Cardiac fibroblast (primary cell): ENCODE data around the gene SLC44A3.

Experiments
- DNase-seq, 2 donors: peaks; one replicate each; pipeline versions ENCODE4 v3.0.0 to v3.0.0-alpha.2; 2010; ENCODE audit warnings: low read depth in 2 of 2
- H3K4me3 ChIP-seq, 2 donors: replicated peaks in 1 of 2; 1 replicate in 1 of 2; 2 replicates in 1 of 2; pipeline ENCODE4 v1.5.1; 2011; ENCODE audit warnings: low read depth in 2 of 2, low read length in 2 of 2, mild to moderate bottlenecking in 2 of 2, moderate library complexity in 1 of 2
- TF ChIP-seq, protein P1 (sequence below): IDR thresholded peaks from one replicate; pipeline ENCODE4 v1.5.1; 2011; ENCODE audit warnings: low read depth, mild to moderate bottlenecking, low read length, inconsistent platforms

Gene SLC44A3

GRCh38 chr1:94819945-94820746 lies at the start of gene SLC44A3:
SLC44A3 (plus strand) TSS chr1:94820357; CDS start chr1:94820452, 95 bp downstream.
- TF ChIP-seq, protein P1, sequence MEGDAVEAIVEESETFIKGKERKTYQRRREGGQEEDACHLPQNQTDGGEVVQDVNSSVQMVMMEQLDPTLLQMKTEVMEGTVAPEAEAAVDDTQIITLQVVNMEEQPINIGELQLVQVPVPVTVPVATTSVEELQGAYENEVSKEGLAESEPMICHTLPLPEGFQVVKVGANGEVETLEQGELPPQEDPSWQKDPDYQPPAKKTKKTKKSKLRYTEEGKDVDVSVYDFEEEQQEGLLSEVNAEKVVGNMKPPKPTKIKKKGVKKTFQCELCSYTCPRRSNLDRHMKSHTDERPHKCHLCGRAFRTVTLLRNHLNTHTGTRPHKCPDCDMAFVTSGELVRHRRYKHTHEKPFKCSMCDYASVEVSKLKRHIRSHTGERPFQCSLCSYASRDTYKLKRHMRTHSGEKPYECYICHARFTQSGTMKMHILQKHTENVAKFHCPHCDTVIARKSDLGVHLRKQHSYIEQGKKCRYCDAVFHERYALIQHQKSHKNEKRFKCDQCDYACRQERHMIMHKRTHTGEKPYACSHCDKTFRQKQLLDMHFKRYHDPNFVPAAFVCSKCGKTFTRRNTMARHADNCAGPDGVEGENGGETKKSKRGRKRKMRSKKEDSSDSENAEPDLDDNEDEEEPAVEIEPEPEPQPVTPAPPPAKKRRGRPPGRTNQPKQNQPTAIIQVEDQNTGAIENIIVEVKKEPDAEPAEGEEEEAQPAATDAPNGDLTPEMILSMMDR, result peak; percentile 18
- peak within 1 kb of the TSS; percentile 72 to 74 for H3K4me3 ChIP-seq
- DNase-seq, result peak; percentile 28 to 63

GRCh38 chr1:94772230-94772641 lies 47.9 kb upstream of the SLC44A3 start:
- TF ChIP-seq, protein P1, result no peak
- no peak overlapping the region for H3K4me3 ChIP-seq
- DNase-seq, result peak; percentile 33 to 81

DNA sequence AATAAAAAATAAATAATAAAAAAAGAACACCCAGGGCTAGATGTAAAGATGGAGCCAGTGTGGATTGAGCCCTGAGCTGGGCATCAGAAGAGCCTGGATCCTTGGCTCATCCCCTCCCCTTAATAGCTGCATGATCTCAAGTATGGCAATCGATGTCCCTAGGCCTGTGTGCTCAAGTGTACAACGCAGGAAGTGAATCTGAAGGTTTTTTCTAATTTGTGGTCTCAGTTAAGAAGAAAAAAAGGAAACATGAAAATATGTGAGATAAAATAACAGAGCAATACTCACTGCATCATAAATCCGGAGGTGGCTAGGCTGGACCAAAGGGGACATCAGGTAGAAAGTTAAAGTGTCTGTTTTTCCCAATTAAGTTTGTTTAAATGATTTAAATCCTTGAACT lies 47.3 kb upstream of the SLC44A3 start:
- no peak for DNase-seq
- TF ChIP-seq, protein P1, result no peak
- H3K4me3 ChIP-seq, result no peak overlapping the region

GRCh38 chr1:94773296-94773809 lies 46.8 kb upstream of the SLC44A3 start:
- TF ChIP-seq, protein P1, result no peak
- DNase-seq, result peak in 1 of 2 donors; percentile 15
- no peak overlapping the region for H3K4me3 ChIP-seq

DNA sequence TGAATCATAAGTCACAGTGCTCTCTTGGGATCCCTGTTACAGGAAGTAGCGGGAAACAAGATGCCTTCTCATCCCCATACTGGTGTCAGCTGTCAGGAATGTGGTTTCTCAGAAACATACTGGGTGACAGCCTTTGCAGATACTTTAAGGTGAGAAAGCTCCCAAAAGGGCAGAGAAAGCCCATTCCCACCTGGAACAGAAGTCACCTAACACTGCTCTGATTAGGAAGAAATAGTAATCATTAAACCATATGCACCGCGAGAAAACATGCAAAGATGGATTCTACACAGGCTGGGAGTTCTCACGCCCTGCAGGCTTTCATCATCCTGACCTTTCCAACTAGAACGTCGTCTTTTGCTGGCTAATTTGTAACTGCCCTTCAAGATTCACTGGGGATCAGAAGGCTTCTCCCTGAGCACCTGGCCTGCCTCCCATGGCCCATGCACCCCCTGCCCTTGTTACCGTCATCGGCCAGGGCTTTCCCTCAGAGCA lies 46.2 kb upstream of the SLC44A3 start:
- TF ChIP-seq, protein P1, result no peak
- H3K4me3 ChIP-seq, result no peak overlapping the region
- DNase-seq, result peak; percentile 36 to 93

DNA sequence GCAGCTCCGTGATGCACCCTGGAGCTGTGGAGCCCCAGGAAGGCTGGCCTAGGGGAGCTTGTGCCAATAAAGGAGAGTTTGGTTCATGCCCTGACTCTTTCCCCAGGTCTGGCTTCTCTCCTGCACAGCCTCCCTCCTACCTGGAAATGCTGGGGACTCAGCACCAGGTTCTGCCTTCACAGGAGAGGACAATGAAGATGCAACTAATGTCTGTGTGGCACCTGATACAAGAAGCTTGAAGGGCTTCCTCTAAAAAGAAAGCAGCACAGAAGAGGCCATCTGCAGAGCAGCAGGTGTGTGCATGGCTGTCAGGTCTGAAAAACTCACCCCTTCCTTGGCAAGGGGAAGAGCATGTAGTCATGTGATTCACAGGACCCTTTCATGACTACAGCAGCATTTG lies 43.7 kb upstream of the SLC44A3 start:
- no peak for DNase-seq
- TF ChIP-seq, protein P1, result no peak
- no peak overlapping the region for H3K4me3 ChIP-seq
